ENCODE results near the gene FBXO22. TPM values are rescaled to one million over a fixed set of nuclear protein-coding genes. Genes with fewer than 3 reads are reported as not detected.
"Not testable (repeated sequence)": the region's sequence is repeated elsewhere in the genome, so short reads cannot be mapped to it uniquely, and the experiment has no call there.

FBXO22 gene
- total RNA-seq, 1 donor from 2014 or later, result 21.1 TPM

GRCh38 chr15:75902129-75902557 lies 1.5 kb upstream of the FBXO22 start:
- no peak for TF ChIP-seq CTCF (IDR thresholded peaks at IDR 0.05; ENCODE audit: borderline replicate concordance)
- Histone ChIP-seq H3K4me1 (peaks cover 40% of the 10 kb centered on the region), H3K27ac (replicated peaks) (peak overlapping the region; percentile 85), H3K36me3 (peaks cover 15% of the 10 kb centered on the region), H3K27me3 (ENCODE audit: low read depth) (no peaks in the 10 kb centered on the region), H3K4me3 (no peak overlapping the region), H3K9me3 (replicated peaks) (no peaks in the 10 kb centered on the region)
- intact Hi-C loops (cut with micrococcal nuclease), result no loop called here
- DNase-seq, result no peak

- DNase-seq, result no peak
- peak overlapping the region; percentile 93 for H3K4me3 ChIP-seq
- H3K27ac ChIP-seq (replicated peaks), result no peak overlapping the region
- peaks cover 46% of the 10 kb centered on the region for H3K4me1 ChIP-seq
- no peak for TF ChIP-seq CTCF (IDR thresholded peaks at IDR 0.05; ENCODE audit: borderline replicate concordance)
- no peaks in the 10 kb centered on the region for H3K9me3 ChIP-seq (replicated peaks)
- H3K27me3 ChIP-seq (ENCODE audit: low read depth), result no peaks in the 10 kb centered on the region
- intact Hi-C loops (cut with micrococcal nuclease), result no loop called here
- H3K36me3 ChIP-seq, result peaks cover 17% of the 10 kb centered on the region
Observed at GRCh38 chr15:75905231-75905630, 1.6 kb downstream of the FBXO22 start.

DNA sequence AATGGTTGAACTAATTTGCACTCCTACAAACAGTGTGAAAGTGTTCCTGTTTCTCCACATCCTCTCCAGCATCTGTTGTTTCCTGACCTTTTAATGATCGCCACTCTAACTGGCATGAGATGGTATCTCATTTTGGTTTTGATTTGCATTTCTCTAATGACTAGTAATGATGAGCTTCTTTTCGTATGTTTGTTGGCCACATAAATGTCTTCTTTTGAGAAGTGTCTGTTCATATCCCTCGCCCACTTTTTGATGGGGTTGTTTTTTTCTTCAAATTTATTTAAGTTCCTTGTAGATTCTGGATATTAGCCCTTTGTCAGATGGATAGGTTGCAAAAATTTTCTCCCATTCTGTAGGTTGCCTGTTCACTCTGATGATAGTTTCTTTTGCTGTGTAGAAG lies 6.7 kb downstream of the FBXO22 start:
- H3K9me3 ChIP-seq (replicated peaks); DNase-seq; H3K4me3 ChIP-seq; H3K27ac ChIP-seq (replicated peaks); intact Hi-C loops (cut with micrococcal nuclease); H3K27me3 ChIP-seq (ENCODE audit: low read depth): not testable (repeated sequence)
- Histone ChIP-seq H3K36me3 (peaks cover 53% of the 10 kb centered on the region), H3K4me1 (peaks cover 11% of the 10 kb centered on the region)

DNA sequence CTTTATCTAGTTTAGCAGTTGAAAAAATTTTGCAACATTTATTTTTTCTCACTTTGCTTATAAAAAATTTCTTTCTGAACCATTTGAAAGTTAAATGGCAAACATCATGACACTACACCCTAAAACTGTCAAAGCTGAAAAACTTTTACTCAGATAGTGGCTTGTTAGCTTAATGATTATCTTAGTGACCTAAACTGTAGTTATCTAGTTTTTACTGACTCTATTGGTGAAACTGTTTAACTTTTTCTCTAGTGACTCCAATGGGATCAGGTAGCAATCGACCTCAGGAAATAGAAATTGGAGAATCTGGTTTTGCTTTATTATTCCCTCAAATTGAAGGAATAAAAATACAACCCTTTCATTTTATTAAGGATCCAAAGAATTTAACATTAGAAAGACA lies 13.3 kb downstream of the FBXO22 start:
- no peak for TF ChIP-seq CTCF (IDR thresholded peaks at IDR 0.05; ENCODE audit: borderline replicate concordance)
- Histone ChIP-seq H3K4me1 (peaks cover 5% of the 10 kb centered on the region), H3K4me3 (no peak overlapping the region), H3K27ac (replicated peaks) (no peak overlapping the region), H3K36me3 (peaks cover 46% of the 10 kb centered on the region), H3K27me3 (ENCODE audit: low read depth) (no peaks in the 10 kb centered on the region), H3K9me3 (replicated peaks) (no peaks in the 10 kb centered on the region)
- no peak for DNase-seq
- intact Hi-C loops (cut with micrococcal nuclease), result no loop called here

DNA sequence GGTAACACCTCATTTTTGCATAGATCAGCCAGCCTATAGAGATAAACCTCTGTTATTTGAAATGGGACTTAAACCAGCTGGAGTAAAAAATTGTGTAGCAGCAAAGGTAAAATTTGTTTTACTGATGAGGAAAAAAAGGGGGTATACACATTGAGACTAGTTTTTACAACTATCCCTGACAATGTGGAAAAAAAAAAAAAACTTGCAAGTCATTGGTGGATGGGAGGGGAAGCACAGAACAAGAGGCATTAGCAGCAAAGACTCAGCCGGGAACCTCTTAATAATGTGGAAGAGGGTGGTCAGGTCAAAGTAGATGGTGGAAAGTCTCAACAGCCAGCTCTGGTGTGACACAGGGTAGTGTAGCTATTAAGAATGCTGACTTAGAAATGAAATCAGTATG lies 14.5 kb downstream of the FBXO22 start:
- H3K4me3 ChIP-seq, result no peak overlapping the region
- no peak overlapping the region for H3K27ac ChIP-seq (replicated peaks)
- intact Hi-C loops (cut with micrococcal nuclease), result no loop called here
- TF ChIP-seq CTCF (IDR thresholded peaks at IDR 0.05; ENCODE audit: borderline replicate concordance), result no peak
- no peaks in the 10 kb centered on the region for H3K9me3 ChIP-seq (replicated peaks)
- peaks cover 17% of the 10 kb centered on the region for H3K4me1 ChIP-seq
- DNase-seq, result no peak
- H3K36me3 ChIP-seq, result peaks cover 40% of the 10 kb centered on the region
- H3K27me3 ChIP-seq (ENCODE audit: low read depth), result no peaks in the 10 kb centered on the region

DNA sequence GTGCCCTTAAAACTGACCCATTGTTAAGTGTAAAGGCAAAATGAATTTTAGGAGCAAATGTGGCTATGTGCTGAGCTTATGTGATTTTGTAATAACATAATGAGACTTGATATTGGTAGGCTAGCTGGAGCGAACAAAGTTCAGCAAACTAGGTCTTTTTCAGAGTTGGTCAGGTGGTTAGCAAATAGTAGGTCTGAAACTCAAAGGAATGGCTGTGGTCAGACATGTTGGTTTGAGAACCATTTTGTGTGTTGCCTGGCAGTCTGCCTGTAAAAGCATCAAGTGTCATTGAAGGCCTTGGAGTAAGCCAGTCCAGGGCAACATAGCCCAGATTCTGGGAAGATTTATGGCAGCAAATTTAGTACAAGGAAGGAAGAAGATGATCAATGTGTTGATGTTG lies 16.4 kb downstream of the FBXO22 start:
- Histone ChIP-seq H3K9me3 (replicated peaks) (no peaks in the 10 kb centered on the region), H3K27me3 (ENCODE audit: low read depth) (no peaks in the 10 kb centered on the region), H3K4me3 (no peak overlapping the region), H3K36me3 (peaks cover 22% of the 10 kb centered on the region), H3K4me1 (peaks cover 29% of the 10 kb centered on the region), H3K27ac (replicated peaks) (no peak overlapping the region)
- no peak for TF ChIP-seq CTCF (IDR thresholded peaks at IDR 0.05; ENCODE audit: borderline replicate concordance)
- intact Hi-C loops (cut with micrococcal nuclease), result no loop called here
- no peak for DNase-seq

Measured in left ventricle myocardium inferior (tissue), 1 donor.